GM19025 (cell line): ENCODE data around the gene SFMBT1.

Experiments
- ATAC-seq: cut with Tn5 transposase; IDR thresholded peaks from one replicate; pipeline ENCODE4 v1.9.1; 2021; ENCODE audit warnings: mild to moderate bottlenecking, low read depth, moderate library complexity; ENCODE audit not compliant: unreplicated experiment

SFMBT1 gene

GRCh38 chr3:52859686-52860423, 186.0 kb downstream of the SFMBT1 start:
- ATAC-seq = no peak

GRCh38 chr3:52857864-52858263, 188.0 kb downstream of the SFMBT1 start:
- ATAC-seq = no peak

GRCh38 chr3:52857133-52857532, 188.7 kb downstream of the SFMBT1 start:
- no peak for ATAC-seq

- no peak for ATAC-seq
Observed at GRCh38 chr3:52856666-52857065, 189.2 kb downstream of the SFMBT1 start.

GRCh38 chr3:52854013-52854412, 191.9 kb downstream of the SFMBT1 start:
- no peak for ATAC-seq
